Mesothelial cell of epicardium (in vitro differentiated cells): Measurements from ENCODE around the gene ACOT11. TPM values are rescaled to one million over a fixed set of nuclear protein-coding genes. Genes with fewer than 3 reads are reported as not detected.
"Not testable (repeated sequence)": the region's sequence is repeated elsewhere in the genome, so short reads cannot be mapped to it uniquely, and the experiment has no call there.

Source experiments
- DNase-seq, 2 experiments: peaks; one replicate each; pipeline ENCODE4 v3.0.0; 2021; ENCODE audit warnings: low spot score in 2 of 2; ENCODE audit not compliant: unreplicated experiment in 2 of 2
- H3K27ac Mint-ChIP-seq: 2 replicates; pipeline ENCODE4 v1.8.0; 2021; ENCODE audit warnings: mixed read lengths
- H3K27me3 Mint-ChIP-seq: 2 replicates; pipeline ENCODE4 v1.8.0; 2021; ENCODE audit warnings: low read depth, mixed read lengths
- H3K36me3 Mint-ChIP-seq: 2 replicates; pipeline ENCODE4 v1.8.0; 2021; ENCODE audit warnings: mixed read lengths
- H3K4me1 Mint-ChIP-seq: 2 replicates; pipeline ENCODE4 v1.8.0; 2021; ENCODE audit warnings: mixed read lengths
- H3K4me3 Mint-ChIP-seq: 2 replicates; pipeline ENCODE4 v1.8.0; 2021; ENCODE audit warnings: mild to moderate bottlenecking, moderate library complexity, mixed read lengths
- H3K9me3 Mint-ChIP-seq: 2 replicates; pipeline ENCODE4 v1.8.0; 2021; ENCODE audit warnings: mixed read lengths
- CTCF ChIP-seq: fragments of 200-600 bp; sonication (generic); IDR thresholded peaks from one replicate; pipeline ENCODE4 v1.5.0; 2021; ENCODE audit warnings: antibody characterized with exemption; ENCODE audit not compliant: unreplicated experiment
- total RNA-seq: library from RNA; stranded (reverse); gene quantifications from 3 replicates; pipeline ENCODE4 v1.2.1, GENCODE V29; 2021

Gene ACOT11
- total RNA-seq, 1 donor from 2014 or later, result 10.3 TPM

- TF ChIP-seq CTCF, result no peak
- Mint-ChIP-seq H3K27ac (no peak overlapping the region), H3K36me3 (no peaks in the 10 kb centered on the region), H3K27me3 (peaks cover 1% of the 10 kb centered on the region), H3K4me1 (peaks cover 10% of the 10 kb centered on the region), H3K9me3 (no peaks in the 10 kb centered on the region), H3K4me3 (no peak overlapping the region)
- no peak for DNase-seq
These were observed 71.7 kb downstream of the ACOT11 start for GRCh38 chr1:54619749-54620148.

GRCh38 chr1:54623216-54624007, 75.4 kb downstream of the ACOT11 start, which contains the start of gene FAM151A:
Gene FAM151A (minus strand): TSS chr1:54623525. CDS start chr1:54623395, 130 bp downstream.
- DNase-seq, result no peak
- no peak for TF ChIP-seq CTCF
- H3K27ac Mint-ChIP-seq, result no peak within 1 kb of the TSS

GRCh38 chr1:54624466-54625464, 76.7 kb downstream of the ACOT11 start:
- Mint-ChIP-seq H3K27ac (no peak overlapping the region), H3K4me1 (peaks cover 10% of the 10 kb centered on the region), H3K36me3 (no peaks in the 10 kb centered on the region), H3K27me3 (peaks cover 1% of the 10 kb centered on the region), H3K4me3 (no peak overlapping the region), H3K9me3 (no peaks in the 10 kb centered on the region)
- DNase-seq, result no peak
- TF ChIP-seq CTCF, result no peak

More at GRCh38 chr1:54623216-54624007, 75.4 kb downstream of the ACOT11 start, which contains the start of gene FAM151A:
- peaks cover 10% of the 10 kb centered on the region for H3K4me1 Mint-ChIP-seq
- H3K27me3 Mint-ChIP-seq, result peaks cover 1% of the 10 kb centered on the region
- no peak within 1 kb of the TSS for H3K4me3 Mint-ChIP-seq
- no peaks in the 10 kb centered on the region for H3K9me3 Mint-ChIP-seq
- no peaks in the 10 kb centered on the region for H3K36me3 Mint-ChIP-seq

- peaks cover 4% of the 10 kb centered on the region for H3K9me3 Mint-ChIP-seq
- TF ChIP-seq CTCF, result no peak
- no peak overlapping the region for H3K4me3 Mint-ChIP-seq
- no peak overlapping the region for H3K27ac Mint-ChIP-seq
- H3K4me1 Mint-ChIP-seq, result peaks cover 5% of the 10 kb centered on the region
- peaks cover 5% of the 10 kb centered on the region for H3K27me3 Mint-ChIP-seq
- DNase-seq, result no peak
- no peaks in the 10 kb centered on the region for H3K36me3 Mint-ChIP-seq
These were observed 79.2 kb downstream of the ACOT11 start for GRCh38 chr1:54627196-54627595.

GRCh38 chr1:54635804-54636203, 87.8 kb downstream of the ACOT11 start:
- not testable (repeated sequence) for H3K36me3 Mint-ChIP-seq, H3K9me3 Mint-ChIP-seq, H3K27ac Mint-ChIP-seq, H3K4me1 Mint-ChIP-seq, H3K4me3 Mint-ChIP-seq, H3K27me3 Mint-ChIP-seq, DNase-seq

GRCh38 chr1:54636461-54637446, 88.7 kb downstream of the ACOT11 start:
- H3K36me3 Mint-ChIP-seq, DNase-seq, H3K27me3 Mint-ChIP-seq, H3K4me3 Mint-ChIP-seq, H3K27ac Mint-ChIP-seq, H3K4me1 Mint-ChIP-seq, H3K9me3 Mint-ChIP-seq: not testable (repeated sequence)
